NCI-H2081 treated with DMSO at 0.1 percent for 48 hours (cell line): ENCODE results near the gene ITIH3.
A peak's percentile ranks its signal among the peaks of the same experiment; 100 is the strongest.
"Not testable (repeated sequence)": the region's sequence is repeated elsewhere in the genome, so short reads cannot be mapped to it uniquely, and the experiment has no call there.

ENCODE experiments used
- DNase-seq: peaks from one replicate; lab custom pipeline; 2025; lab: John Stamatoyannopoulos, UW

The ITIH3 gene

GRCh38 chr3:52794612-52795099, at the start of gene ITIH3:
Gene ITIH3 (plus strand): TSS chr3:52794796. CDS start chr3:52794804, 8 bp downstream.
- DNase-seq = no peak

- no peak for DNase-seq
Measured at GRCh38 chr3:52752045-52752660, 42.4 kb upstream of the ITIH3 start.

- no peak for DNase-seq
Measured at GRCh38 chr3:52754373-52754772, 40.2 kb upstream of the ITIH3 start.

GRCh38 chr3:52756141-52756540, 38.5 kb upstream of the ITIH3 start:
- no peak for DNase-seq

- no peak for DNase-seq
Measured at GRCh38 chr3:52763466-52763865, 31.1 kb upstream of the ITIH3 start.

GRCh38 chr3:52769786-52770455, 24.7 kb upstream of the ITIH3 start:
- no peak for DNase-seq

GRCh38 chr3:52770496-52771333, 23.9 kb upstream of the ITIH3 start, which contains the start of gene NEK4:
Gene NEK4 (minus strand): TSS chr3:52770940. CDS start chr3:52770746, 194 bp downstream.
- DNase-seq = peak; percentile 54

GRCh38 chr3:52771334-52771681, 23.3 kb upstream of the ITIH3 start:
- DNase-seq = no peak

- no peak for DNase-seq
Measured at GRCh38 chr3:52771702-52772101, 22.9 kb upstream of the ITIH3 start.

GRCh38 chr3:52773361-52774065, 21.1 kb upstream of the ITIH3 start:
- no peak for DNase-seq

- DNase-seq = no peak
Measured at GRCh38 chr3:52774066-52774713, 20.4 kb upstream of the ITIH3 start.

GRCh38 chr3:52774901-52775864, 19.4 kb upstream of the ITIH3 start:
- DNase-seq = no peak

- no peak for DNase-seq
Measured at GRCh38 chr3:52775877-52776276, 18.7 kb upstream of the ITIH3 start.

GRCh38 chr3:52776486-52776885, 18.1 kb upstream of the ITIH3 start:
- not testable (repeated sequence) for DNase-seq

GRCh38 chr3:52777127-52777958, 17.3 kb upstream of the ITIH3 start, which contains the start of gene ITIH1:
Gene ITIH1 (plus strand): TSS chr3:52777599. CDS start chr3:52777616, 17 bp downstream.
- no peak for DNase-seq

GRCh38 chr3:52777959-52778805, 16.4 kb upstream of the ITIH3 start:
- DNase-seq = no peak

GRCh38 chr3:52779011-52779836, 15.4 kb upstream of the ITIH3 start:
- no peak for DNase-seq
